SK-N-SH treated with all-trans-retinoic acid at 6 μM for 48 hours (cell line): ENCODE data around the gene COX5A.

Source experiments
- ATAC-seq: fragments of 200-7000 bp; cut with Tn5 transposase; 3 replicates; pipeline ENCODE4 v1.9.1; 2020; ENCODE audit warnings: mild to moderate bottlenecking, moderate library complexity
- ARNTL ChIP-seq: fragments of 450-650 bp; formaldehyde crosslinking; IDR thresholded peaks from 2 replicates; pipeline ENCODE4 v1.5.0; 2020; ENCODE audit warnings: low read depth, mild to moderate bottlenecking, moderate library complexity, borderline replicate concordance
- BACH2 ChIP-seq: fragments of 250-450 bp; sonication (Bioruptor Pico); IDR thresholded peaks from 2 replicates; pipeline ENCODE4 v1.9.0; 2021; ENCODE audit warnings: mild to moderate bottlenecking, borderline replicate concordance
- CSDC2 ChIP-seq: fragments of 250-450 bp; sonication (Bioruptor Pico); IDR thresholded peaks from 2 replicates; pipeline ENCODE4 v1.5.0; 2020; ENCODE audit warnings: mild to moderate bottlenecking, moderate library complexity
- GLIS3 ChIP-seq: fragments of 250-450 bp; sonication (Bioruptor Pico); IDR thresholded peaks from 2 replicates; pipeline ENCODE4 v1.5.0; 2020; ENCODE audit warnings: mild to moderate bottlenecking, moderate library complexity
- ISL1 ChIP-seq: fragments of 250-450 bp; sonication (Bioruptor Pico); IDR thresholded peaks from 2 replicates; pipeline ENCODE4 v2.1.2; 2022; ENCODE audit warnings: mild to moderate bottlenecking, moderate library complexity
- RARB ChIP-seq: fragments of 250-450 bp; sonication (Bioruptor Pico); IDR thresholded peaks from 2 replicates; pipeline ENCODE4 v1.8.0; 2021; ENCODE audit warnings: mild to moderate bottlenecking, moderate library complexity
- SNAI2 ChIP-seq: fragments of 250-450 bp; sonication (Bioruptor Pico); IDR thresholded peaks from 2 replicates; pipeline ENCODE4 v1.5.0; 2020; ENCODE audit warnings: mild to moderate bottlenecking, moderate library complexity
- TOX ChIP-seq: fragments of 250-450 bp; sonication (Bioruptor Pico); IDR thresholded peaks from 2 replicates; pipeline ENCODE4 v1.8.0; 2021; ENCODE audit warnings: mild to moderate bottlenecking, moderate library complexity, borderline replicate concordance
- ZC3H10 ChIP-seq: fragments of 250-450 bp; sonication (Bioruptor Pico); IDR thresholded peaks from 2 replicates; pipeline ENCODE4 v1.5.1; 2021; ENCODE audit warnings: mild to moderate bottlenecking, moderate library complexity
- ZFP3 ChIP-seq: fragments of 250-450 bp; sonication (Bioruptor Pico); IDR thresholded peaks from 2 replicates; pipeline ENCODE4 v1.5.0; 2020; ENCODE audit warnings: mild to moderate bottlenecking, moderate library complexity
- ZFP30 ChIP-seq: fragments of 450-650 bp; formaldehyde crosslinking; IDR thresholded peaks from 2 replicates; pipeline ENCODE4 v1.5.0; 2022; ENCODE audit warnings: mild to moderate bottlenecking, moderate library complexity
- ZNF70 ChIP-seq: fragments of 450-650 bp; formaldehyde crosslinking; IDR thresholded peaks from 2 replicates; pipeline ENCODE4 v1.5.0; 2020; ENCODE audit warnings: mild to moderate bottlenecking, moderate library complexity
- ZNF8 ChIP-seq: fragments of 450-650 bp; formaldehyde crosslinking; IDR thresholded peaks from 2 replicates; pipeline ENCODE4 v1.5.0; 2020; ENCODE audit warnings: mild to moderate bottlenecking, moderate library complexity
- TF ChIP-seq, protein P1 (sequence below): fragments of 250-450 bp; sonication (Bioruptor Pico); IDR thresholded peaks from 2 replicates; pipeline ENCODE4 v1.5.1; 2020; ENCODE audit warnings: low read depth, mild to moderate bottlenecking, moderate library complexity
- TF ChIP-seq, protein P2 (sequence below): fragments of 250-450 bp; sonication (Bioruptor Pico); IDR thresholded peaks from 2 replicates; pipeline ENCODE4 v1.8.0; 2021; ENCODE audit warnings: low read depth, mild to moderate bottlenecking, moderate library complexity, borderline replicate concordance
- TF ChIP-seq, protein P3 (sequence below): fragments of 250-450 bp; sonication (Bioruptor Pico); IDR thresholded peaks from 2 replicates; pipeline ENCODE4 v1.5.1; 2021; ENCODE audit warnings: mild to moderate bottlenecking, moderate library complexity
- TF ChIP-seq, protein P4 (sequence below): fragments of 250-450 bp; sonication (Bioruptor Pico); IDR thresholded peaks from 2 replicates; pipeline ENCODE4 v1.8.0; 2020; ENCODE audit warnings: mild to moderate bottlenecking, moderate library complexity, borderline replicate concordance
- TF ChIP-seq, protein P5 (sequence below): fragments of 250-450 bp; sonication (Bioruptor Pico); IDR thresholded peaks from 2 replicates; pipeline ENCODE4 v1.5.0; 2020; ENCODE audit warnings: mild to moderate bottlenecking, moderate library complexity

COX5A gene

DNA sequence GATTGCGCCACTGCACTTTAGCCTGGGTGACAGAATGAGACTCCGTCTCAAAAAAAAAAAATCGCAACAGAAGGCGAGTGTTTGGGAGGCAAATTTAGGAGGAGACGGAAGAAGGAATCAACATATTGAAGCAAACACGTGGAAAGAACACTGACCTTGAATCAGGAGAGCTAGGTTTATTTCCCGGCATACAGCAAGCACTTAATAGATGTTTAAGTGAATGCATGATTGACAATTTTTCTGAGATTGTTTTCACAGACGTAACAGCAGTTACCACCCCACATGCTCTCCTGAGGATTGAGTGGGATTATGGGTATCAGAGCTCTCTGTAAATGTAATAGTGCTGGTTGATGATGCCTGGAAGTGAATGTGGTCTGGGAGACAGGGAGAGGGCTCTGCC lies 24.3 kb upstream of the COX5A start:
- ATAC-seq: no peak
- TF ChIP-seq ISL1 (no peak), ARNTL (CRISPR knock-in tag) (no peak), ZFP30 (CRISPR knock-in tag) (no peak), GLIS3 (CRISPR knock-in tag) (no peak), SNAI2 (CRISPR knock-in tag) (no peak), RARB (CRISPR knock-in tag) (no peak), TOX (CRISPR knock-in tag) (no peak), ZFP3 (no peak), BACH2 (no peak)
- TF ChIP-seq, protein P1, sequence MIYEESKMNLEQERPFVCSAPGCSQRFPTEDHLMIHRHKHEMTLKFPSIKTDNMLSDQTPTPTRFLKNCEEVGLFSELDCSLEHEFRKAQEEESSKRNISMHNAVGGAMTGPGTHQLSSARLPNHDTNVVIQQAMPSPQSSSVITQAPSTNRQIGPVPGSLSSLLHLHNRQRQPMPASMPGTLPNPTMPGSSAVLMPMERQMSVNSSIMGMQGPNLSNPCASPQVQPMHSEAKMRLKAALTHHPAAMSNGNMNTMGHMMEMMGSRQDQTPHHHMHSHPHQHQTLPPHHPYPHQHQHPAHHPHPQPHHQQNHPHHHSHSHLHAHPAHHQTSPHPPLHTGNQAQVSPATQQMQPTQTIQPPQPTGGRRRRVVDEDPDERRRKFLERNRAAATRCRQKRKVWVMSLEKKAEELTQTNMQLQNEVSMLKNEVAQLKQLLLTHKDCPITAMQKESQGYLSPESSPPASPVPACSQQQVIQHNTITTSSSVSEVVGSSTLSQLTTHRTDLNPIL (CRISPR knock-in tag): no peak
- TF ChIP-seq, protein P2, sequence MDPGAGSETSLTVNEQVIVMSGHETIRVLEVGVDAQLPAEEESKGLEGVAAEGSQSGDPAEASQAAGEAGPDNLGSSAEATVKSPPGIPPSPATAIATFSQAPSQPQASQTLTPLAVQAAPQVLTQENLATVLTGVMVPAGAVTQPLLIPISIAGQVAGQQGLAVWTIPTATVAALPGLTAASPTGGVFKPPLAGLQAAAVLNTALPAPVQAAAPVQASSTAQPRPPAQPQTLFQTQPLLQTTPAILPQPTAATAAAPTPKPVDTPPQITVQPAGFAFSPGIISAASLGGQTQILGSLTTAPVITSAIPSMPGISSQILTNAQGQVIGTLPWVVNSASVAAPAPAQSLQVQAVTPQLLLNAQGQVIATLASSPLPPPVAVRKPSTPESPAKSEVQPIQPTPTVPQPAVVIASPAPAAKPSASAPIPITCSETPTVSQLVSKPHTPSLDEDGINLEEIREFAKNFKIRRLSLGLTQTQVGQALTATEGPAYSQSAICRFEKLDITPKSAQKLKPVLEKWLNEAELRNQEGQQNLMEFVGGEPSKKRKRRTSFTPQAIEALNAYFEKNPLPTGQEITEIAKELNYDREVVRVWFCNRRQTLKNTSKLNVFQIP: no peak
- TF ChIP-seq, all 23 proteins: peak for 0

DNA sequence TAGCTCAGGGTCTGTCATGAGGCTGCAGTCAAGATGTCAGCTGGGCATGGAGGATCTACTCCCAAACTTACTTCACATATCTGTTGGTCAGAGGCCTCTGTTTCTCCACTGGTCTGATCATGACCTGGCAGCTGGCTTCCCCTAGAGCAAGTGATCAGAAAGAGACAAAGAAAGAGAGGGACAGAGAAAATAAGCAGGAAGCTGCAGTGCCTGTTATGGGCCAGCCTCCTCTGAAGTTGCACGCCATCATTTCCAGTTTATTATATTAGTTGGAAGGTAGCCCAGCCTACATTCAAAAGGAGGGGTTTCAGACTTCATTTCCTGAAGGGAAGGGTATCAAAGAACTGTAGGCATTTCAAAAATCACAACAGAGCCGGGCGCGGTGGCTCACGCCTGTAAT lies 23.7 kb upstream of the COX5A start:
- ATAC-seq: no peak
- TF ChIP-seq ZC3H10 (CRISPR knock-in tag) (no peak), ISL1 (no peak), ZNF8 (CRISPR knock-in tag) (no peak), CSDC2 (CRISPR knock-in tag) (no peak), ZFP30 (CRISPR knock-in tag) (no peak)
- TF ChIP-seq, protein P3, sequence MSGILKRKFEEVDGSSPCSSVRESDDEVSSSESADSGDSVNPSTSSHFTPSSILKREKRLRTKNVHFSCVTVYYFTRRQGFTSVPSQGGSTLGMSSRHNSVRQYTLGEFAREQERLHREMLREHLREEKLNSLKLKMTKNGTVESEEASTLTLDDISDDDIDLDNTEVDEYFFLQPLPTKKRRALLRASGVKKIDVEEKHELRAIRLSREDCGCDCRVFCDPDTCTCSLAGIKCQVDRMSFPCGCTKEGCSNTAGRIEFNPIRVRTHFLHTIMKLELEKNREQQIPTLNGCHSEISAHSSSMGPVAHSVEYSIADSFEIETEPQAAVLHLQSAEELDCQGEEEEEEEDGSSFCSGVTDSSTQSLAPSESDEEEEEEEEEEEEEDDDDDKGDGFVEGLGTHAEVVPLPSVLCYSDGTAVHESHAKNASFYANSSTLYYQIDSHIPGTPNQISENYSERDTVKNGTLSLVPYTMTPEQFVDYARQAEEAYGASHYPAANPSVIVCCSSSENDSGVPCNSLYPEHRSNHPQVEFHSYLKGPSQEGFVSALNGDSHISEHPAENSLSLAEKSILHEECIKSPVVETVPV: no peak
- TF ChIP-seq, protein P1 (CRISPR knock-in tag): no peak
- TF ChIP-seq, protein P4, sequence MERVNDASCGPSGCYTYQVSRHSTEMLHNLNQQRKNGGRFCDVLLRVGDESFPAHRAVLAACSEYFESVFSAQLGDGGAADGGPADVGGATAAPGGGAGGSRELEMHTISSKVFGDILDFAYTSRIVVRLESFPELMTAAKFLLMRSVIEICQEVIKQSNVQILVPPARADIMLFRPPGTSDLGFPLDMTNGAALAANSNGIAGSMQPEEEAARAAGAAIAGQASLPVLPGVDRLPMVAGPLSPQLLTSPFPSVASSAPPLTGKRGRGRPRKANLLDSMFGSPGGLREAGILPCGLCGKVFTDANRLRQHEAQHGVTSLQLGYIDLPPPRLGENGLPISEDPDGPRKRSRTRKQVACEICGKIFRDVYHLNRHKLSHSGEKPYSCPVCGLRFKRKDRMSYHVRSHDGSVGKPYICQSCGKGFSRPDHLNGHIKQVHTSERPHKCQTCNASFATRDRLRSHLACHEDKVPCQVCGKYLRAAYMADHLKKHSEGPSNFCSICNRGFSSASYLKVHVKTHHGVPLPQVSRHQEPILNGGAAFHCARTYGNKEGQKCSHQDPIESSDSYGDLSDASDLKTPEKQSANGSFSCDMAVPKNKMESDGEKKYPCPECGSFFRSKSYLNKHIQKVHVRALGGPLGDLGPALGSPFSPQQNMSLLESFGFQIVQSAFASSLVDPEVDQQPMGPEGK: no peak

DNA sequence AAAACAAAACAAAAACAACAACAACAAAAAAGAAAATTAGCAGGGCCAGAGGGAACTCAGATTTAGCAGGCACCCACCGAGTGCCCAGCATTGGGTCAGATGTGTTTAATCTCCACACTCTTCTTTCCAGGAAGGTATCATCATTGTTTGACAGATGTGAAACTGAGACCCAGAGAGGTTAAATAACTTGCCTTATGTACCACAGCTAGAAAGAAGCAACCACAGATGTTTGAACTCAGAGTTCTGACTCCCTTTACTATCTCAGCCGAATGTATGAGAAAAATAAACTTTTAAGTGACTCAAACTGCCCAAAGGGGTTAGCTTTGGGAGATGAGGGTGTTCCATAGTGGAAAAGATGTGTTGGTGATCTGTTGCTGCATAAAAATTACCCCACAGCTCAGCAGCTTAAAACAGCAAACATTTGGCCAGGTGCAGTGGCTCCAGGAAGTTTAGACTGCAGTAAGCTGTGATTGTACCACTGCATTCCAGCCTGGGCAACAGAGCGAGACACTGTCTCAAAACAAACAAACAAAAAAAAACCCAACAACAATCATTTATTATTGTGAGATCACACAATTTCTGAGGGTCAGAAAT lies 23.2 kb upstream of the COX5A start:
- ATAC-seq: no peak
- TF ChIP-seq, protein P5, sequence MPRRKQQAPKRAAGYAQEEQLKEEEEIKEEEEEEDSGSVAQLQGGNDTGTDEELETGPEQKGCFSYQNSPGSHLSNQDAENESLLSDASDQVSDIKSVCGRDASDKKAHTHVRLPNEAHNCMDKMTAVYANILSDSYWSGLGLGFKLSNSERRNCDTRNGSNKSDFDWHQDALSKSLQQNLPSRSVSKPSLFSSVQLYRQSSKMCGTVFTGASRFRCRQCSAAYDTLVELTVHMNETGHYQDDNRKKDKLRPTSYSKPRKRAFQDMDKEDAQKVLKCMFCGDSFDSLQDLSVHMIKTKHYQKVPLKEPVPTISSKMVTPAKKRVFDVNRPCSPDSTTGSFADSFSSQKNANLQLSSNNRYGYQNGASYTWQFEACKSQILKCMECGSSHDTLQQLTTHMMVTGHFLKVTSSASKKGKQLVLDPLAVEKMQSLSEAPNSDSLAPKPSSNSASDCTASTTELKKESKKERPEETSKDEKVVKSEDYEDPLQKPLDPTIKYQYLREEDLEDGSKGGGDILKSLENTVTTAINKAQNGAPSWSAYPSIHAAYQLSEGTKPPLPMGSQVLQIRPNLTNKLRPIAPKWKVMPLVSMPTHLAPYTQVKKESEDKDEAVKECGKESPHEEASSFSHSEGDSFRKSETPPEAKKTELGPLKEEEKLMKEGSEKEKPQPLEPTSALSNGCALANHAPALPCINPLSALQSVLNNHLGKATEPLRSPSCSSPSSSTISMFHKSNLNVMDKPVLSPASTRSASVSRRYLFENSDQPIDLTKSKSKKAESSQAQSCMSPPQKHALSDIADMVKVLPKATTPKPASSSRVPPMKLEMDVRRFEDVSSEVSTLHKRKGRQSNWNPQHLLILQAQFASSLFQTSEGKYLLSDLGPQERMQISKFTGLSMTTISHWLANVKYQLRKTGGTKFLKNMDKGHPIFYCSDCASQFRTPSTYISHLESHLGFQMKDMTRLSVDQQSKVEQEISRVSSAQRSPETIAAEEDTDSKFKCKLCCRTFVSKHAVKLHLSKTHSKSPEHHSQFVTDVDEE (CRISPR knock-in tag): no peak
- TF ChIP-seq ZFP30 (CRISPR knock-in tag) (no peak), ZNF70 (CRISPR knock-in tag) (no peak)
- TF ChIP-seq, protein P3: no peak
- TF ChIP-seq, protein P1 (CRISPR knock-in tag): no peak
